HG03280 (cell line): ENCODE data around the gene PLEKHG4B.
"Not testable (repeated sequence)": the region's sequence is repeated elsewhere in the genome, so short reads cannot be mapped to it uniquely, and the experiment has no call there.

Experiments
- ATAC-seq: cut with Tn5 transposase; IDR thresholded peaks from one replicate; pipeline ENCODE4 v1.9.1; 2021; ENCODE audit warnings: mild to moderate bottlenecking, moderate library complexity; ENCODE audit not compliant: unreplicated experiment

PLEKHG4B gene

GRCh38 chr5:93221-93980 lies 1.4 kb downstream of the PLEKHG4B start:
- no peak for ATAC-seq

- ATAC-seq, result no peak
Observed at GRCh38 chr5:94113-94892, 2.3 kb downstream of the PLEKHG4B start.

DNA sequence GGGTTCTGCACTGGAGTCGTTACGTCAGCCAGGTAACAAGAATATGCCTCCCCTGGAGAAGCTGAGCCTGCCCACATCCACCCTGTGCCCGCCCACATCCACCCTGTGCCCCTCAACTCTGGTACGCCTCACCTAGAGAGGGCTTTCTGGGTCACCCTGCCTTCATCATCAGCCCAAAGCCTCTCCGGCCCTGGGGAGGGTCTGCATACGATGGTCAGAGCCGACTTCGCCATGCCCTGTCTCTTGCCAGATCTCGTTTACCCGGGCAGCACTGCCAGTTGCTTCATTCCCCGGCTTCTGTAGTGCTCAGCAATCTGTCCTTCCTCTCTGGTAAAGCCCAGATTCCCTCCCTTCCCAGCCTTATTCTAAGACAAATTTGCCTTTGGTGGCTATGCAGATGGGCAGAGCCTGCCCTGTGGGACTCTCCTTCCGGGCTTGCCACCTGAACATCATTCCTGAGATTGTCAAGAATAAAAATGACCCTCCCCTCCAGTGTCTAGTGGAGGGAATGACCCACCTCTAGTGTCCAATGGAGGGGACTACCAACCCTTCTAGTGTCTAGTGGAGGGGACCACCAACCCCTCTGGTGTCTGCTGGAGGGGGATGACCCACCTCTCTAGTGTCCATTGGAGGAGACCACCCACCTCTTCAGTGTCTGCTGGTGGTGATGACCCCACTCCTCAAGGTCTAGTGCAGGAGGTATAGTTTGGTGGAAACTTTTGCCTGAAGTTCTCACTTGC lies 3.4 kb downstream of the PLEKHG4B start:
- no peak for ATAC-seq

DNA sequence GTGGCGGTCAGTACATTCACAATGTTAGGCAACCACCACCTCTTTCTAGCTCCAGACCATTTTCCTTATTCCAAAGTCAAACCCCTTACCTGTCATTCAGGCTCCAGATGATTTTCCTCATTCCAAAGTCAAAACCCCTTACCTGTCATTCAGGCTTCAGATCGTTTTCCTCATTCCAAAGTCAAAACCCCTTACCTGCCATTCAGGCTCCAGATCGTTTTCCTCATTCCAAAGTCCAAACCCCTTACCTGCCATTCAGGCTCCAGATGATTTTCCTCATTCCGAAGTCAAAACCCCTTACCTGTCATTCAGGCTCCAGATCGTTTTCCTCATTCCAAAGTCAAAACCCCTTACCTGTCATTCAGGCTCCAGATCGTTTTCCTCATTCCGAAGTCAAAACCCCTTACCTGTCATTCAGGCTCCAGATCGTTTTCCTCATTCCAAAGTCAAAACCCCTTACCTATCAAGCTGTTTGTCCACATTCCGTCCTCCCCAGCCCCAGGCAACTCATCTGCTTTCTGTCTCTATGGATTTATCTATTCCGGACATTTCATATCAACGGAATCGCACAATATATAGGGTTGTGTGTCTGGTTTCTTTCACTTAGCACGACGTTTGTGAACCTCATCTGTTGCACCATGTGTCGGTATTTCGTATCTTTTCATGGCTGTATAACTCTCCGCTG lies 5.2 kb downstream of the PLEKHG4B start:
- no peak for ATAC-seq

DNA sequence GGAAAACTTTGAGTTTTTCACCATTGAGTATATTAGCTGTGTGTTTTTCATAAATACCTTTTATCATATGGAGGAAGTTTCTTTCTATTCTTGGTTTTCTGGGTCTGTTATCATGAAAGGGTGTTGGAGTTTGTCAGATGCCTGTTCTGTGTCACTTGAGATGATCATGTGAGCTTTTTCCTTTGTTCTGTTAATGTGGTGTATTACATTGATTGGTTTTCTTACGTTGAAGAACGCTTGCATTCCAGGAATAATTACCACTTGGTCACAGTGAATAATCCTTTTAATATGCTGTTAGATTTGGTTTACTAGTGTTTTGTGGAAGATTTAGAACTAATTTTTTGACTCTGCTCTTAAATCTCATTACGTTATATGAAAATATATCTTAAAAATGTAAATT lies 7.8 kb downstream of the PLEKHG4B start:
- ATAC-seq, result no peak

DNA sequence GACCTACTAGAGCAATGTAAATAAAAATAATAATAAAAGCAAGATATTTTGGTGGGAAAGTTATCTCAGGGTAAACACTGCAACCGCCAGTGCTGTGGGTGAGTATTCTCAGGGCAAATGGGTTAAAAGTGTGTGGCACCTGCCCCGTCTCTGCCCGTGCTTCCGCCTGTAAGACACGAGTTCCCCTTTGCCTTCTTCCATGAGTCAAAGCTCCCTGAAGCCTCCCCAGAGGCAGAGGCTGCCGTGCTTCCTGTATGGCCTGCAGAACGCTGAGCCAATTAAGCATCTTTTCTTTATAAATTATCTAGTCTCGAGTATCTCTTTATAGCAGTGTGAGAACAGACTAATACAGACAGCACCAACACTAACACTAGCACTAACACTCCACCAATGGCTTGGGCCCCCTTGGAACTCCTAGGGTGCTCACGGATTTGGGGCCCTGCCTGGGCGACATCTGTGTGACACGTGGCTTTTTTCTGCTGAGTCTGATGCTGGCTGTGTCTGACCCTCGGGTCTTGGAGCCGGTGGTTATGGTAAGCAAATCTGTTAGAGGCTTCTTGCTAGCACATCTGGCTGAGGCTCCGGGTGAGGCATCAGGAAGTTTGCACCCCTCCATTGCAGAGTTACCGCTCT lies 10.6 kb downstream of the PLEKHG4B start:
- no peak for ATAC-seq

- not testable (repeated sequence) for ATAC-seq
Observed at GRCh38 chr5:104106-104505, 12.1 kb downstream of the PLEKHG4B start.

DNA sequence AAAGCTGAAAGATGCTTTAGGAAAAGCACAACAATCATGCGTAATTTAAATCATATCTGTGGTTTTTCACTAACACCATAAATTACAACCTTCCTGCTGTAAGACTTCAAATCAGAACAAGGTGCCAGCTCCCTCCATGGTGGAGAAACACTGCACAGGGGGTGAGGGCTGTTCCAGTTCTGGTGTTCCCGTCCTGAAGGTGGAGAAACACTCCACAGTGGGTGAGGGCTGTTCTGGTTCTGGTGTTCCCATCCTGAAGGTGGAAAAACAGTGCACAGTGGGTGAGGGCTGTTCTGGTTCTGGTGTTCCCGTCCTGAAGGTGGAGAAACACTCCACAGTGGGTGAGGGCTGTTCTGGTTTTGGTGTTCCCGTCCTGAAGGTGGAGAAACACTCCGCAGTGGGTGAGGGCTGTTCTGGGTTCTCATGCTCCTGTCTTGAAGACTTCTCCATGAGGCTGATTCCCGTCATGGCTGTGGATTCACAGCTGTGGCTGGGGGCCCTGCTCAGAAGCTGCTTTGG lies 12.9 kb downstream of the PLEKHG4B start:
- no peak for ATAC-seq

GRCh38 chr5:105504-106070 lies 13.6 kb downstream of the PLEKHG4B start:
- no peak for ATAC-seq

DNA sequence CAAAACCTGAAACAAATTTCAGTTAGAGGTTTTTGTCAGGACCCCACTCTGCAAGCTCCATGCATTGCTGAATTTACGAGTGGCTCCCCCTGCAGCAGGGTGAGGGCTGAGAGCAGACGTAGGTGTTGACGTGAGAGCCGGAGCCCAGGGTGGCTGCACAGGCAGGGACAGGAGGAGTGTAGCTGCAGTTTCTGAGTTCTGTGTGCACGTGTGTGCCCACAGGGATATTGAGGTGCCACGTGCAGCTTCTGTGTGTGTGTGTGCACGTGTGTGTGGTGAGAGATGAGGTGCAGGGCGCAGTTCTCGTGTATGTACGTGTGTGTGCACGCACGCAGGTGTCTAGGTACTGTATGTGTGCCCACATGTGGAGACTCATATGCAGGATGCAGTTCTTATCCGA lies 14.6 kb downstream of the PLEKHG4B start:
- no peak for ATAC-seq

- no peak for ATAC-seq
Observed at GRCh38 chr5:107526-107925, 15.6 kb downstream of the PLEKHG4B start.

GRCh38 chr5:109826-110225 lies 17.9 kb downstream of the PLEKHG4B start:
- no peak for ATAC-seq

DNA sequence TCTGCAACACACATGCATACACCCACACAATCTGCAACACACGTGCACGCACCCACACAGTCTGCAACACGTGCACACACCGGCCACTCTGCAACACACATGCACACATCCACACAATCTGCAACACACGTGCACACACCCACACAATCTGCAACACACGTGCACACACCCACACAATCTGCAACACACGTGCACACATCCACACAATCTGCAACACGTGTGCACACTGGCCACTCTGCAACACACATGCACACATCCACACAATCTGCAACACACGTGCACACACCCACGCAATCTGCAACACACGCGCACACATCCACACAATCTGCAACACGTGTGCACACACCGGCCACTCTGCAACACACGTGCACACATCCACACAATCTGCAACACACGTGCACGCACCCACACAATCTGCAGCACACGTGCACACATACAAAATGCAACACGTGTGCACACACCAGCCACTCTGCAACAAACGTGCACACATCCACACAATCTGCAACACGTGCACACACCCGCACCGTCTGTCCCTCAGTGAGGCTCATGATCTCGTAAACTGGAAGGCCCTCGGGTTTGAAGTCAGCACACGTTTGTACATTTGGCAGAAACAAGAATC lies 18.4 kb downstream of the PLEKHG4B start:
- ATAC-seq, result no peak

DNA sequence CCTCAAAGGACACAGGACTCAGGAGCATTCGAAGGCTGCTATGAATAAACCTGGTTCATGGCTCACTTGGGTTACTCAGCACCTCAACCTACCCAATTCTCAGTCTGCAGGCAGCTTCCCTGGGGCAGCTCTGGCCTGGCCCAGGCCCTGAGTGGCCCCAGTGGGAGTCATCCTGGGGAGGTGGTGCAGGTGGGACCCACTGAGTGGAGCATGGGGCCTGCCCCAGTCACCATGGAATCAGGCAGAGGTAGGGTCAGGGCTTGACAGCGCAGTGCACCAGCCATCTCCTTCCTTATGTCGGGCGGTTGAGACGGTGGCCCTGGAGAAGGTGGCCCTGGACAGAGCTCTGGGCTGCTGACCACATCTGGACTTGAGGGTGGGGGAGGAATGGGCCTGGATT lies 19.2 kb downstream of the PLEKHG4B start:
- ATAC-seq, result no peak

GRCh38 chr5:119486-120097 lies 27.6 kb downstream of the PLEKHG4B start:
- no peak for ATAC-seq

- ATAC-seq, result no peak
Observed at GRCh38 chr5:121432-121831, 29.5 kb downstream of the PLEKHG4B start.

DNA sequence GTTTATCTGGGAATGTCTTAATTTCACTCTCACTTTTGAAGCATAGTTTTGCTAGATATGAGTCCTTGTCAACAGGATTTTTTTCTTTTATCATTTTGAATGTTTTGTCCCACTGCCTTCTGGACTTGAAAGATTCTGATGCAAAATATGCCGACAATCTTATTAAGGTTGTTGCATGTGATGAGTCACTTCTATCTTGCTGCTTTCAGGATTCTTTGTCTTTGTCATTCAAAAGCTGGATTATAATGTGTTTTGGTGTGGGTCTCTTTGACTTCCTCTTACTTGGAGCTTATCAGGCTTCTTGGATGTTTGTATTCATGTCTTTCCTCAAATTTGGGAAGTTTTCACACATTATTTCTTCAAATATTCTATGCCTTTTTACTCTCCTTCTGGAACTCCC lies 33.8 kb downstream of the PLEKHG4B start:
- no peak for ATAC-seq

DNA sequence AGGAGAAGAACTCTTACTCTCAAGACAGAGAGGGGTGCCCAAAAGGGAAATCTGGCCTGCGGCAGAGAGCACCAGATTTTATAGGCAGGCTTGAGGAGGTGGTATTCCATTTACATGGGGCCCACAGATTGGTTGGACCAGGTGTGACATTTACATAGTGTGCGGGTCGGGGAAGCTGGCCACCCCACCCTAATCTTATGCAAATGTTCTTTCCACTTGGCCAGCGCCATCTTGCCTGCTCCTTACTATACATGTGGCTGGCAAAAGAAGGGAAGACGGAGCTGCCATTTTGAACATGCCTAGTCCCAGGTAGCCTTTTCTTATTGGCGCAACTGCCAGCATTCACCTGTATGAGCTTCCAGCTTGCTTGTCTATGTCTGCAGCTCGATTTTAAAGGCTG lies 34.8 kb downstream of the PLEKHG4B start:
- no peak for ATAC-seq

- no peak for ATAC-seq
Observed at GRCh38 chr5:127886-128285, 35.9 kb downstream of the PLEKHG4B start.
